Omental fat pad (tissue), 4 donors: ENCODE results near the gene PLCL2. TPM values are rescaled to one million over a fixed set of nuclear protein-coding genes. Genes with fewer than 3 reads are reported as not detected.
"Not testable (repeated sequence)": the region's sequence is repeated elsewhere in the genome, so short reads cannot be mapped to it uniquely, and the experiment has no call there.

Source experiments
- ATAC-seq: fragments of 150-250 bp; one replicate; pipeline ENCODE4 v1.9.1; 2016; ENCODE audit warnings: mild to moderate bottlenecking, moderate library complexity; ENCODE audit not compliant: low FRiP score
- DNase-seq: peaks from one replicate; pipeline ENCODE4 v3.0.0-alpha.2; 2019; ENCODE audit warnings: low spot score
- total RNA-seq, 4 donors: library from RNA; depleted of rRNA; stranded (reverse); fragments of >200 nt; gene quantifications; one replicate each; pipeline ENCODE4 v1.1.0, GENCODE V29; 2016
- TF ChIP-seq, protein P1 (sequence below), 3 donors: fragments of 450-650 bp; IDR thresholded peaks; one replicate each; pipeline ENCODE4 v1.5.1; 2016 to 2017; ENCODE audit warnings: antibody characterized with exemption in 3 of 3, mild to moderate bottlenecking in 3 of 3, moderate library complexity in 2 of 3

Gene PLCL2
- total RNA-seq, 4 donors from 2014 or later, result 10.8 to 28.5 (median 16.3) TPM

DNA sequence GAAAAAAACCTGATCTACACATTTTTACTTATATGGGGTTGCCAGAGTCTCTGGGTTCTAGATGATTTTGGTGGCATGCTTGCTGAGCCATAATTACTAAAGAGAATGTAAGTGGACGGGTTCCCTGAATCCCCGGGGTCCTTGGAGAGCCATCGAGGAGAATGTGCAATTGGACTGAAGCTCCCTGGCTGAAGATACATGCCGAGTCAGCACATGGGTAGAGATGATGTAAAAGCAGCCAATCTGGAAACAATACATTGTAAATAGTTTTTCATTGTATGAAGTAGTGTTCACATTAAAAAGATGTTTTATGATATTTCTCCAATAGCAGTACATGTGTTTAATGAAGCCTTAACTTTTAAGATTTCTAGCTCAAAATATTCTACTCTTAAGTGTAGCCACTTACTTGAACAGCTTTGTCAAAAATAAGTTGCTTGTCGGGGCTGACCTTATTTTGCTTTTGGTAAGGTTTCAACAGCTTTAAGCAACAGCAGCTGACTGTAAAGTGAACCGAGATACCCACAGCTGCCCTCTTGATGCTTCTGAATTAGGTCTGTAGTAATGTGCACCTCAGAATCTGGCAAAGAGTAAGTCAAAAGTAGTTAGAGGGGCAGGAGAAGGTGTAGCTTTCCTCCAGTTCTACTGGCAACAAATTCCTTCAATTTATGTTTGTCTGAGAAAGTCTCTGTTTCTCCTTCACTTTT lies 205.7 kb downstream of the PLCL2 start:
- TF ChIP-seq, protein P1, sequence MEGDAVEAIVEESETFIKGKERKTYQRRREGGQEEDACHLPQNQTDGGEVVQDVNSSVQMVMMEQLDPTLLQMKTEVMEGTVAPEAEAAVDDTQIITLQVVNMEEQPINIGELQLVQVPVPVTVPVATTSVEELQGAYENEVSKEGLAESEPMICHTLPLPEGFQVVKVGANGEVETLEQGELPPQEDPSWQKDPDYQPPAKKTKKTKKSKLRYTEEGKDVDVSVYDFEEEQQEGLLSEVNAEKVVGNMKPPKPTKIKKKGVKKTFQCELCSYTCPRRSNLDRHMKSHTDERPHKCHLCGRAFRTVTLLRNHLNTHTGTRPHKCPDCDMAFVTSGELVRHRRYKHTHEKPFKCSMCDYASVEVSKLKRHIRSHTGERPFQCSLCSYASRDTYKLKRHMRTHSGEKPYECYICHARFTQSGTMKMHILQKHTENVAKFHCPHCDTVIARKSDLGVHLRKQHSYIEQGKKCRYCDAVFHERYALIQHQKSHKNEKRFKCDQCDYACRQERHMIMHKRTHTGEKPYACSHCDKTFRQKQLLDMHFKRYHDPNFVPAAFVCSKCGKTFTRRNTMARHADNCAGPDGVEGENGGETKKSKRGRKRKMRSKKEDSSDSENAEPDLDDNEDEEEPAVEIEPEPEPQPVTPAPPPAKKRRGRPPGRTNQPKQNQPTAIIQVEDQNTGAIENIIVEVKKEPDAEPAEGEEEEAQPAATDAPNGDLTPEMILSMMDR (IDR thresholded peaks at IDR 0.05), result no peak
- no peak for DNase-seq
- no peak for ATAC-seq

DNA sequence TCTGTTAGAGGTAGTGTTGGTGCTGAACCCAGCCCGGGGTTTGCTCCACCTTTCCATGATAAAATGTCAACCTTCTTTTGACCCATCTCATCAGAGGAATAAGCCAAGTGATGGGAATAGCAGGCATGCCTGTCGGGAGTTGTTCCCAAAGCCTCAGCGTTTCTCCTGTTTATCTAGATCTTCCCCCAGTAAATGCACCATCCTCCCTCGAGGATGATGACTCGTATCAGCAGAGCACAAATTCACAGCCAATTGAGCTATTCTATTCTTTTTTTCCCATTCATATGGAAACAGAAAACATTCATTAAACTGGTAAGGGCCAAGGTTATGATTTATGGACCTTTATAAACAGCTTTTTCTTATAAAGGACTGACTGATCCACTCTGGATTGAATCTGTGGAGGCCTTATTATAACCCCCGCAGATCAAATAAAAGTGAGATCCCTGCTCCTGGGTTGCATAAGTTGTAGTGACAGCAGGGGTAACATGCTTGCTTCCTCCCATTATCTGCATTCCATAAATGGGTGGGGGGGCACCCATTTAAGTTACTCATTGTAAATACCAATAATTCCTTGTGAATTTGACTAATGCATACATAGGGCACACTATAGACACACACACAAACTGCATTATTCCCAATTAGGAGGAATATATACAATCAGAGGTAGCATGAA lies 207.3 kb downstream of the PLCL2 start:
- TF ChIP-seq, protein P1 (IDR thresholded peaks at IDR 0.05), result no peak
- DNase-seq (no peak), ATAC-seq (no peak)

DNA sequence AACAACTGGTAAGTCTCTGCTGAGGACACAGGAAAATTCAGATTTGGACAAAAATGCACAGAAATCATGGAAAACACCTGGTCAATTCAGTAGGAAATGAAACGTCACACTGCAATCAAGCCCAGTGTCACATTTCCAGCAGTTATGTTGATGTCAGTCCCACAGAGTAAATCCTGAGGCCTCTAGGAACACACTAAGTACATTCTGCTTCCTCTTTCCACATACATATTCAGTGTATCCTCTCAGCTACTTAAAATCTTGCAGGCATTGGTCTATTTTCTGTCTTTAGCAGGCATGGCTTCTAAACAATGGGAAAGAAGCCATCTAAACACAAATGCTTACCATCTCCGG lies 207.8 kb downstream of the PLCL2 start:
- DNase-seq, result no peak
- TF ChIP-seq, protein P1 (IDR thresholded peaks at IDR 0.05), result no peak
- no peak for ATAC-seq

DNA sequence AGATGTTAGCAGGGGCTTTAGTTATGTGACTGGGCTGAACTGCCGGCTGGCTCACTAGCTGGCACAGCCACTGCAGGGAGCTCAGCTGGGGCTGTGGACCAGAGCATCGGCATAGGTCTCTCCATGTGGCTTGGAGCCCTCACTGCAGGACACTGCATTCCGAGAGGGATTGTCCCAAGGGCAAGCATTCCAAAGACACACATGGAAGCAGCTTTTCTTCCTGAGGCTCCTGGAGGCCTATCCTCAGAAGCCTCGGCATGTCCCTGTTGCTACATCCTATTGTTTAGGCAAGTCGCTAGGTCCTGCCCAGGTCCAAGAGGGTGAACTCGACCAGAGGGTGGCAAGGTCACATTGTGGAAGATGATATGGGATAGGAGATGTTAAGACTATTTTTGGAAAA lies 209.8 kb downstream of the PLCL2 start:
- TF ChIP-seq, protein P1 (IDR thresholded peaks at IDR 0.05), result no peak
- ATAC-seq (no peak), DNase-seq (no peak)

DNA sequence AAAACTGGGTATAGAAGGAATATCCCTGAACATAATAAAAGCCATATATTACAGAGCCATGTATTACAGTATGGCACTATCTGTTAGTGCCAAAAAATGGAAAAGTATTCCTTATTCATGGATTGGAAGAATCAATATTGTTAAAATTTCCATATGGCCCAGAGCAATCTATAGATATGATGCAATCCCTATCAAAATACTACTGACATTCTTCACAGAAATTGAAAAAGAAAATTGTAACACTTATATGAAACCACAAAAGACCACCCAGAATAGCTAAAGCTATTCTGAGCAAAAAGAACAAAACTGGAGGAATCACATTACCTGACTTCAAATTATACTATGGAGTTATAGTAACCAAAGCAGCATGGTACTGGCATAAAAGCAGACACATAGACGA lies 218.8 kb downstream of the PLCL2 start:
- ATAC-seq (no peak), DNase-seq (no peak)
- TF ChIP-seq, protein P1 (IDR thresholded peaks at IDR 0.05), result no peak

DNA sequence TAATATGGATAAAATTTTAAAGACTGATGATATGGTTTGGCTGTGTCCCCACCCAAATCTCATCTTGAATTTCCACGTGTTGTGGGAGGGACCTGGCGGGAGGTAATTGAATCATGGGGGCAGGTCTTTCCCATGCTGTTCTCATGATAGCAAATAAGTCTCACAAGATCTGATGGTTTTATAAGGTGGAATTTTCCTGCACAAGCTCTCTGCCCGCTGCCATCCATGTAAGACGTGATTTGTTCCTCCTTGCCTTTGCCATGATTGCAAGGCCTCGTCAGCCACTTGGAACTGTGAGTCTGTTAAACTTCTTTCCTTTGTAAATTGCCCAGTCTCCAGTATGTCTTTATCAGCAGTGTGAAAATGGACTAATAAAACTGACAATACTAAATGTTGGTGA lies 222.0 kb downstream of the PLCL2 start:
- DNase-seq, ATAC-seq: not testable (repeated sequence)

DNA sequence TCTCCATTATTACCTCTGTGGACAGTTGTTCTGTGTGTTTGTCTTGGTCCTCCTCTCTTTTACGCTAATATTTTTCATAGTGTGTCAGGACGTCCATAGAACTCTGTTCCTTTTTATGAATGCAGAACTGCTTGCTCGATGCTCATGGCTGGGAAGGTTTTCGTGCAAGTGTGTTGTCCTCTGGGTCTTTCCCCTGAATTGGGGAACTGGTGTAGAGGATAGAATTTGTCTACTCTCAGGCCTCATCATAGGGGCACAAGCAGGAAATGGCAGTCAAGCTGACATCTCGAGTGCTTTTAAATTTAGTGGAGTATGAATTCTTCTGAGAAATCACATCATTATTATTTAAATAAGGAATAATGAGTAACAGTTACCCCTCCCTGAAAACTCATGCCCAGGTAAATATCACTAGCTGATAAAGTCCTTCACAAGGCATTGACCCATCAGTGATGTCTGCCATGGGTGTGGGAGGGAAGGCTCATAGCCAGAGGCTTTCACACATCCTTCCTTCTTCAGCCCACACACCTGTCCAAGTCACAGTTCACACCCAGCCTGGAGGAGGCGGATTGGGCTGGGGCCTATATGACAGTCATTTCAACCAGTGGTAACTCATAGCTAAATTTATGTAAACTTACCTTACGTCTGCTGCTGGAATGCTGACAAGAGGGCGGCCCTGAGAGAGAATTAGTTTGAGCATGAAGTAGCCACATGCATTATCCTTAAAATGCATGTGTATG lies 226.1 kb downstream of the PLCL2 start:
- ATAC-seq (no peak), DNase-seq (no peak)
- TF ChIP-seq, protein P1 (IDR thresholded peaks at IDR 0.05), result no peak
